AG04449 (cell line): ENCODE data around the gene TOMM40.

ENCODE experiments used
- CTCF ChIA-PET: fragments of 350-600 bp; formaldehyde crosslinking; extraction: SDS; loops from one replicate; lab custom pipeline; 2021; ENCODE audit warnings: antibody characterized with exemption; lab: Yijun Ruan, JAX
- POLR2A ChIA-PET: fragments of 400-600, 350-600 bp; formaldehyde crosslinking; extraction: SDS; loops from one replicate; lab custom pipeline; 2020; ENCODE audit warnings: antibody characterized with exemption, inconsistent platforms; lab: Yijun Ruan, JAX
- DNase-seq: peaks from one replicate; pipeline ENCODE4 v3.0.0-alpha.2; 2010; ENCODE audit warnings: low read depth, low spot score
- H3K4me3 ChIP-seq: 2 replicates; pipeline ENCODE4 v1.5.1; 2011; ENCODE audit warnings: low read depth, mild to moderate bottlenecking, control low read depth, low read length
- TF ChIP-seq, protein P1 (sequence below): IDR thresholded peaks from one replicate; pipeline ENCODE4 v1.5.1; 2011; ENCODE audit warnings: mild to moderate bottlenecking, moderate library complexity, low read length, control low read depth, inconsistent platforms; ENCODE audit not compliant: insufficient read depth; ENCODE audit errors: missing control alignments

The TOMM40 gene

DNA sequence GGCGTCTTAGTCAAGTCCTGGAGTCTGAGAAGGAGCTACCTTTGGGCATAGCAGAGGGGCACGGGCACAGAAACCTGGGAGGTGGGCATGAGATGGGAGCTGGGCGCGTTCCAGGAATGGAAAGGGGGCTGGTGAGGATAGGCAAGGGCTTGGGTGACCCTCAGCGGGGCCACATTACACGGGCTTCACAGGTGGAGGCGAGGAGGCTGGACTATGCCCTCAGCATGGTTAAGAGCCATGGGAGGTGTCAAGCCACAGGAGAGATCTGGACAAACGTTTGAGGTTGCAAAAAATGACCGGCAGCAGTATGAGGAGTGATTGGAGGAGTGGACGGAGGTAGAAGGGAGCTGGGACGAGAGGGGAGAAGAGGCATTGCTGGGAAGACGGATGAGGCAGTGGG lies 23.5 kb upstream of the TOMM40 start:
- no peak for DNase-seq
- POLR2A ChIA-PET: no interaction called here
- no peak overlapping the region for H3K4me3 ChIP-seq
- CTCF ChIA-PET: interaction anchor here (0.7 to 1.2 kb wide), 3 partner anchors 17 to 83 kb away, joined by 4 read pairs; no protein-coding TSS in a partner anchor
- TF ChIP-seq, protein P1, sequence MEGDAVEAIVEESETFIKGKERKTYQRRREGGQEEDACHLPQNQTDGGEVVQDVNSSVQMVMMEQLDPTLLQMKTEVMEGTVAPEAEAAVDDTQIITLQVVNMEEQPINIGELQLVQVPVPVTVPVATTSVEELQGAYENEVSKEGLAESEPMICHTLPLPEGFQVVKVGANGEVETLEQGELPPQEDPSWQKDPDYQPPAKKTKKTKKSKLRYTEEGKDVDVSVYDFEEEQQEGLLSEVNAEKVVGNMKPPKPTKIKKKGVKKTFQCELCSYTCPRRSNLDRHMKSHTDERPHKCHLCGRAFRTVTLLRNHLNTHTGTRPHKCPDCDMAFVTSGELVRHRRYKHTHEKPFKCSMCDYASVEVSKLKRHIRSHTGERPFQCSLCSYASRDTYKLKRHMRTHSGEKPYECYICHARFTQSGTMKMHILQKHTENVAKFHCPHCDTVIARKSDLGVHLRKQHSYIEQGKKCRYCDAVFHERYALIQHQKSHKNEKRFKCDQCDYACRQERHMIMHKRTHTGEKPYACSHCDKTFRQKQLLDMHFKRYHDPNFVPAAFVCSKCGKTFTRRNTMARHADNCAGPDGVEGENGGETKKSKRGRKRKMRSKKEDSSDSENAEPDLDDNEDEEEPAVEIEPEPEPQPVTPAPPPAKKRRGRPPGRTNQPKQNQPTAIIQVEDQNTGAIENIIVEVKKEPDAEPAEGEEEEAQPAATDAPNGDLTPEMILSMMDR: no peak

DNA sequence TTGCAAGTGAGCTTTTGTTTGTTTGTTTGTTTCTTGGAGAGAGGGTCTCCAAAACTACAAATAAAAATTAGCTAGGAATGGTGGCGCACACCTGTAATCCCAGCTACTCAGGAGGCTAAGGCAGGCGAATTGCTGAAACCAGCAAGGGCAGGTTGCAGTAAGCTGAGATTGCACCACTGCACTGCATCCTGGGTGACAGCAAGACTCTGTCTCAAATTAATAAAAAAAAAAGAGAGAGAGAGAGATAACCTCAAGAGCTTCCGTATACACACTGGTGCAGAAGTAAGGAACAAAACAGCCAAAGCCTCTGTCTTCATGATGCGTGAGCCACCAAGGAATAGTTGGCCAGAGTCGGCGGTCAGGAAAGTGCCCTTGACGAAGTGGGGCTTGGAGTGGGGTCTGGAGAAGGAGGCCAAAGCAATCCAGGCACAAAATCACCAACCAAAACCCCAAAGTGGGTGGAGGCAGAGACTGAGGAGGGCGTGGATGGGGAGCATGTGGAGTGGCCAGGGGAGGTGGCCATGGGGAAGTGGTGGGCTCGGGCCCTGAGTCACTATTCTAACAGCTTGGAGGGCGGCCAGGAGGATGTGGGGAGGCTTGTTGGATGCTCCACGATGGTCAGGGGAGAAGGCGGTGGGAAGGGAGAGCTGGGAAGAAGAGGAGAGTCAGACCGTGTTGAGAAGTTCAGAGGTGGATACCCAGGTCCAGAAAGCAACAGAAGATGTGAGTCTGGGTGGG lies 21.2 kb upstream of the TOMM40 start:
- ChIA-PET CTCF (interaction anchor here (0.6 to 1.2 kb wide), 3 partner anchors 84 to 98 kb away, joined by 3 to 5 read pairs (median 3); no protein-coding TSS in a partner anchor), POLR2A (interaction anchor here (0.6 kb wide), 1 partner anchor 12 kb away, joined by 3 read pairs; no protein-coding TSS in a partner anchor)
- H3K4me3 ChIP-seq: no peak overlapping the region
- no peak for DNase-seq
- TF ChIP-seq, protein P1: no peak

DNA sequence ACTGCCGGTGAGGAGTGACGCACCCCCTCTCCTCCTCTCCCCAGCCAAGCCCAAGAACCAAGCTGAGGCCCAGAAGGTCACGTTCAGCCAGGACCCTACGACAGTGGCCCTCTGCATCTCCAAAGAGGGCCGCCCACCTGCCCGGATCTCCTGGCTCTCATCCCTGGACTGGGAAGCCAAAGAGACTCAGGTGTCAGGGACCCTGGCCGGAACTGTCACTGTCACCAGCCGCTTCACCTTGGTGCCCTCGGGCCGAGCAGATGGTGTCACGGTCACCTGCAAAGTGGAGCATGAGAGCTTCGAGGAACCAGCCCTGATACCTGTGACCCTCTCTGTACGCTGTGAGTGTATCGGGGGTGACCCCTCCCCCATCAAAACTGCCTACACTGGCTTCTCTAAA lies 19.2 kb upstream of the TOMM40 start:
- CTCF ChIA-PET: interaction anchor here (1.5 kb wide), 2 partner anchors 23 to 147 kb away, joined by 5 to 6 read pairs; no protein-coding TSS in a partner anchor
- TF ChIP-seq, protein P1: no peak
- no peak for DNase-seq
- H3K4me3 ChIP-seq: no peak overlapping the region
- POLR2A ChIA-PET: no interaction called here

DNA sequence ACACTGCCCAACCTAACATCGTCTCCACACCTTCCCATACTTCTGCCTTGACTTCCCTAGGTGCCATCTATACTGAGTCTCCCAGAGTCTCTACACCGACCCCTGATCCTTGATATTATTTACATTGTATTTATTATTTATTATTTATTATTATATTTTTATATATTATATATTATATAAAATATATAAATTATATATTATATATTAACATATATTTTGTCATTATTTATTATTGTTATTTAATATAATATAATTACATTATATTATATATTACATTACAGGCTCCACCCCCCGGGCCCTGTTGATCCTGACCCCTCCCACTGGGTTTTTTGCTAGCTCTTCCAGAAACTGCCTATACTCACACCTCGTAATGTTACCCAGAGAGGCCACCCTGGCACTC lies 18.4 kb upstream of the TOMM40 start:
- DNase-seq: no peak
- no peak overlapping the region for H3K4me3 ChIP-seq
- TF ChIP-seq, protein P1: no peak
- ChIA-PET CTCF (interaction anchor here (0.8 to 1.2 kb wide), 2 partner anchors 13 to 149 kb away, joined by 3 to 5 read pairs; no protein-coding TSS in a partner anchor), POLR2A (no interaction called here)

DNA sequence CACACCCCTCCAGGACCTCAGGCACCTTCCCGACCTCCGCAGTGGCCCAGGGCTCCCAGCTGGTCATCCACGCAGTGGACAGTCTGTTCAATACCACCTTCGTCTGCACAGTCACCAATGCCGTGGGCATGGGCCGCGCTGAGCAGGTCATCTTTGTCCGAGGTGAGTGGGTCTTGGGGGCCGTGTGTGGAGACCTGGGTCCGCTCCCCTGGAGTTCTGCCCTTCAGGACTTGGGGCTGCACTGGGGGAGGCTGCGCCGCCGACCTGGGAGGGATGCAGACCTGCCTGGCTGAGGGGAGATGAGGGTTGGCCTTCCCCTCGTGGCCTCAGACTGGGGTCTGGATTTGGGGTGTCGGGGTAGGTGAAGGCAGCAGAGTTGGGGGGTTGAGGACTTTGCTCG lies 16.7 kb upstream of the TOMM40 start:
- no peak for DNase-seq
- no peak overlapping the region for H3K4me3 ChIP-seq
- TF ChIP-seq, protein P1: no peak
- ChIA-PET POLR2A (no interaction called here), CTCF (no interaction called here)

DNA sequence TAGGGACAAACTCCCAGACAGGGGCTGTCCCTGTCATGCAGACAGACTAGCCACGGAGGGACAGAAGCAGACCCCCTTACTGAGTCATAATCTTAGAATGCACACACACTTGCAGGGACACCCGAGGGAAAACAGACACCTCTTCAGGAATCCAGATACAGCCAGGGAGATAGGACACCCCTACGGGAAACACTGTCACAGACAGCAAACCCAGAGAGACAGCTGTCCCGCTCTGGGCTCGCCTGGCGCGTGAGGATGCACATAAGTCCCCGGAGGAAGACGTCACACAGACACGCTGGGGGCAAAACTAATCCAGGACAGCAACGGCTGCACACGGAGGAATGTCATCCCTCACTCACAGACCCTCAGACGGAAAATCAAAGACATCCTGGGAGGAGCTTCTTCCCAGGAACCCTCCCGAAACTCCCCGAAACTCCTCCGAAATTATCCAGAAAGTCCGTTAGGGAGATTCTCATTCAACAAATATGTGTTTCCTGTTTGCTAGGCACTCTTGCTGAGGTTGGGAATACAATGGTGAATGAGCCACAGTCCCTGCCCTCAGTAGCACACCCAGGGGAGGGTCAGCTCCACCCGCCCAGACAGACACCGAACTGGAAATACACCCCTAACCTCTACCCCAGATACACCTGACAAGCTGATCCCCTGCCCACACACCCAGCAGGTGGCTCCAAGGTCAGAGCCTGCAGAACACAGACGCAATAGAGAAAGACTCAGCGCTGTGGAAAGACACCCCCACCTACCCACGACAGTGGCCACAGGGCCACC lies 15.2 kb upstream of the TOMM40 start:
- TF ChIP-seq, protein P1: no peak
- no peak for DNase-seq
- H3K4me3 ChIP-seq: no peak overlapping the region
- ChIA-PET CTCF (interaction anchor here (0.8 to 1.0 kb wide), 2 partner anchors 88 to 92 kb away, joined by 3 read pairs; no protein-coding TSS in a partner anchor), POLR2A (no interaction called here)
